Metanephros (tissue), 1 donor: Measurements from ENCODE around the gene FAM217B. TPM values are rescaled to one million over a fixed set of nuclear protein-coding genes. Genes with fewer than 3 reads are reported as not detected.

ENCODE experiments used
- total RNA-seq: library from RNA; depleted of rRNA; stranded (reverse); fragments of >200 nt; gene quantifications from one replicate; pipeline ENCODE4 v1.2.3, GENCODE V29; 2014

The FAM217B gene, protein sequence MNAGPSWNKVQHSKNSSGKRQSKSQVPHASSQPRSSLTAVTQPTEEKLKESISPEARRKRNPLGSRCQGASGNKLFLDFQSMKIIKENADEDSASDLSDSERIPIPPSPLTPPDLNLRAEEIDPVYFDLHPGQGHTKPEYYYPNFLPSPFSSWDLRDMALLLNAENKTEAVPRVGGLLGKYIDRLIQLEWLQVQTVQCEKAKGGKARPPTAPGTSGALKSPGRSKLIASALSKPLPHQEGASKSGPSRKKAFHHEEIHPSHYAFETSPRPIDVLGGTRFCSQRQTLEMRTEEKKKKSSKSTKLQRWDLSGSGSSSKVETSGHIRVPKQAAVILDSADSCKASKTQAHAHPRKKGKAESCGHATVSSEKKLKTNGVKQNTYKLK
- total RNA-seq: 15.4 TPM

DNA sequence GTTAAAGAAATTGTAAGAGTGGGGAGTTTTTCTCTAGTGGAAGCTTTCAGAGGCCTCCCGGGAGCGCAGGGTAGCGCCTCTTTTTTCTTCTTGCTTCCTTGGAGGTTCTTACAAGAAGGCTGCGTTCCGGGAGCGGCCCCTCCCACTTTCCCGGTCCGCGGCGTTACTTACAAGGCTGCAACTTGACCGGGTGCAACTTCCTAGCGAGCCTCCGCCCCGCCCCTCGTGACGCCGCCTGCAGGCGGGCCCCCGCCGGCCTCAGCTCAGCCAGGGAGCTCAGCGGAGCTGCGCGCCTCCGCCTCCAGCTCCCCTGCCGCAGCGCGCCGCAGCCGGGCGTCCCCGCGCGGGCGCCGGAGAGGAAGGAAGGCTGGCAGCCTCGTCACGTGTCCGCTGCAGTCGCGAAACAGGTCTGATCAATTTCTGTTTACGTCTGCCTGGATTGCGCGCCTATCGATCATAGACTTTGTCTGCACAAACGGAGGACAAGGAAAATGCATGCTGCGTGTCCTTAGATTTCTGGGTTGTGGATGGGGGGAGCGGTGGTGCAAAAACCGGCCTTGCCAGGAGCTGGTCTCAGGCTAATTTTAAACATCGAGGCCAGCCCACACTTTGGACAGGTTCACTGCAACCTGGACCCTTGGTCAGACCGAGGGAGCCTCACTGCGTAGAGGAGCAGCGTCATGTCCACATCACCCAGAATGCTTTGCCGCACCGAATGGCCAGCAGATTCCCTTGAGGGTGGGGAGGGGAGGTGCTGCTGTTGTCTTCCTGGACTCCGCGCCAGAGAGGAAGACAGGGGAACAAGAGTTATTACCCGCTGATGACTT, at the start of gene FAM217B, which contains the start of gene PPP1R3D:
FAM217B (plus strand) TSS at position 261 of the 827 bp plus-strand sequence. CDS start 3,555 bp downstream, outside the sequence.
PPP1R3D (minus strand) TSS at position 177 of the 827 bp plus-strand sequence. CDS start 374 bp downstream, outside the sequence.

DNA sequence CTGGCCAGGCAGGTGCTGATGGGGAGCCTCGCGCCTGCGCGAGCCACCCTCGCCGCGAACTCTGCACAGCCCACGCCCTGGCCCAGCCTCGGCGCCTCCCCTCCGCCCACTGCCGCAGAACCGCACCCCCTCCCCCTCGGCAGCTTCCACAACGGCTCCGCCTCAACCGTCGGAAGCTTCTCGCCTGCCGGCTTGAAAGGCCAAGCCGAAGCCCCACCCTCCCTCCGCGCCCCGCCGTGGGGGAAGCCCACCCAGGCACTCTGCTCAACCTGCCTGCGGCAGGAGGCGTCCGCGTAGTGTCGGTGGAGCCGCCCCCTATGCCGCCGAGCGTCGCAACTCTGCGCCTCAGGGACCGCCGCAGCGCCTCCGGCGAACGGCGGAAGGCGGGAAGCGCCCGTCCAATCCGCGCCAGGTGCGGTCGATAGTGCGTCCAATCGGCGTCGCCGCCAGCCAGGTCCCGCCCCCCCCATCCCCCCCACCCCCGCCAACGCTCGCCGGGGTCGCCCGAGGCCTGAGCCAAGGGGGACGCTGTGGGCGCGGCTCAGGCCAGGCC, 6.8 kb upstream of the FAM217B start, which contains the start of gene SYCP2:
SYCP2 (minus strand) TSS at position 342 of the 553 bp plus-strand sequence. CDS start 11,224 bp downstream, outside the sequence.

GRCh38 chr20:59958123-59958522, 17.9 kb downstream of the FAM217B start, which contains the start of gene CDH26:
Gene CDH26, plus strand, starts transcription at chr20:59958423. Its CDS starts 304 bp downstream, at chr20:59958727.

Other genes with a start within 250 kb of the FAM217B start
- gene SYCP2, start 6.8 kb upstream of the FAM217B start, total RNA-seq: 8.4 TPM
- gene PPP1R3D, start 84 bp upstream of the FAM217B start, total RNA-seq: 7.8 TPM
- gene CDH26, start 18.0 kb downstream of the FAM217B start, total RNA-seq: 6.4 TPM